Stimulated activated CD8-positive, alpha-beta memory T cell treated with anti-CD3 and anti-CD28 coated beads, Interleukin-7, amount 100 ng/mL, for 4 hours (primary cell): ENCODE measurements around the gene CHPF.

Experiments
- DNase-seq, 2 donors: peaks; one replicate each; pipeline ENCODE4 v3.0.0-alpha.2; 2020; ENCODE audit warnings: low read depth in 2 of 2

CHPF gene

GRCh38 chr2:219513787-219514186, 29.8 kb downstream of the CHPF start:
- no peak for DNase-seq

GRCh38 chr2:219512524-219513216, 30.9 kb downstream of the CHPF start:
- no peak for DNase-seq

- no peak for DNase-seq
Observed at GRCh38 chr2:219511547-219512325, 31.9 kb downstream of the CHPF start.

GRCh38 chr2:219510512-219511135, 33.0 kb downstream of the CHPF start:
- no peak for DNase-seq

- DNase-seq = peak in 1 of 2 donors; percentile 12
Observed at GRCh38 chr2:219509780-219510511, 33.7 kb downstream of the CHPF start.

- no peak for DNase-seq
Observed at GRCh38 chr2:219508971-219509779, 34.4 kb downstream of the CHPF start.

- DNase-seq = no peak
Observed at GRCh38 chr2:219508444-219508734, 35.2 kb downstream of the CHPF start.

GRCh38 chr2:219507581-219508443, 35.8 kb downstream of the CHPF start:
- DNase-seq = no peak

- DNase-seq = no peak
Observed at GRCh38 chr2:219506802-219507526, 36.6 kb downstream of the CHPF start.

- no peak for DNase-seq
Observed at GRCh38 chr2:219506153-219506801, 37.3 kb downstream of the CHPF start.

GRCh38 chr2:219505585-219505984, 38.0 kb downstream of the CHPF start:
- DNase-seq = no peak

GRCh38 chr2:219502618-219503017, 41.0 kb downstream of the CHPF start:
- no peak for DNase-seq

GRCh38 chr2:219501849-219502248, 41.8 kb downstream of the CHPF start:
- DNase-seq = no peak

GRCh38 chr2:219500135-219500534, 43.5 kb downstream of the CHPF start:
- no peak for DNase-seq

GRCh38 chr2:219499555-219499954, 44.1 kb downstream of the CHPF start:
- DNase-seq = no peak

- no peak for DNase-seq
Observed at GRCh38 chr2:219499058-219499307, 44.6 kb downstream of the CHPF start.

- DNase-seq = peak; percentile 85 to 89
Observed at GRCh38 chr2:219498280-219499057, 45.1 kb downstream of the CHPF start, which contains the start of gene GMPPA. GMPPA (plus strand) TSS chr2:219498891; CDS start chr2:219499976, 1,085 bp downstream.

GRCh38 chr2:219497495-219498279, 45.9 kb downstream of the CHPF start:
- DNase-seq = peak in 1 of 2 donors; percentile 25
